NCI-H1694 (cell line): ENCODE data around the gene C14orf119.

Experiments
- DNase-seq: peaks from one replicate; lab custom pipeline; 2025; lab: John Stamatoyannopoulos, UW

Gene C14orf119

GRCh38 chr14:23149745-23150144 is 54.4 kb downstream of the C14orf119 start:
- DNase-seq, result no peak
